HepG2 (cell line): ENCODE measurements around the gene AP3B2. TPM values are rescaled to one million over a fixed set of nuclear protein-coding genes. Genes with fewer than 3 reads are reported as not detected.

ENCODE experiments used
- ARID4A ChIP-seq: sonication (generic); formaldehyde crosslinking; IDR thresholded peaks from 2 replicates; pipeline ENCODE4 v1.5.0; 2020; ENCODE audit warnings: mild to moderate bottlenecking, missing genetic modification reagents, borderline replicate concordance
- EZH2 ChIP-seq: conservative IDR thresholded peaks from 2 replicates; pipeline ENCODE4 v1.6.1; 2012; ENCODE audit warnings: mild to moderate bottlenecking, low read depth, low read length, moderate library complexity
- MAZ ChIP-seq, 2 experiments: sonication (generic) in 1 of 2; formaldehyde crosslinking in 1 of 2; IDR thresholded peaks; 2 replicates each; pipeline versions ENCODE4 v1.5.0 to v1.6.1; 2012 to 2020; ENCODE audit warnings: low read depth in 2 of 2, mild to moderate bottlenecking in 2 of 2, borderline replicate concordance in 1 of 2, improper control_type of control experiment in 1 of 2, low read length in 1 of 2, missing genetic modification reagents in 1 of 2, moderate library complexity in 1 of 2
- PHF20 ChIP-seq: sonication (generic); formaldehyde crosslinking; IDR thresholded peaks from 2 replicates; pipeline ENCODE4 v1.5.0; 2020; ENCODE audit warnings: mild to moderate bottlenecking, missing genetic modification reagents
- PRDM10 ChIP-seq: sonication (generic); formaldehyde crosslinking; IDR thresholded peaks from 2 replicates; pipeline ENCODE4 v1.4.0; 2020; ENCODE audit warnings: low read depth, missing genetic modification reagents
- PTBP1 ChIP-seq: fragments of 200-400 bp; formaldehyde crosslinking; IDR thresholded peaks from 2 replicates; pipeline ENCODE4 v1.6.1; 2018; ENCODE audit warnings: low read length, low read depth; ENCODE audit not compliant: poor library complexity, severe bottlenecking
- SNRNP70 ChIP-seq: fragments of 200-400 bp; formaldehyde crosslinking; IDR thresholded peaks from 2 replicates; pipeline ENCODE4 v1.6.1; 2017; ENCODE audit warnings: mild to moderate bottlenecking, low read depth, low read length, moderate library complexity
- USF2 ChIP-seq, 2 experiments: sonication (generic) in 1 of 2; formaldehyde crosslinking in 1 of 2; IDR thresholded peaks; 2 replicates each; pipeline versions ENCODE4 v1.5.1 to v1.6.1; 2011 to 2020; ENCODE audit warnings: borderline replicate concordance in 1 of 2, low read depth in 1 of 2, low read length in 1 of 2, mild to moderate bottlenecking in 1 of 2, missing genetic modification reagents in 1 of 2, moderate library complexity in 1 of 2
- ZFP36L2 ChIP-seq: sonication (generic); formaldehyde crosslinking; IDR thresholded peaks from 2 replicates; pipeline ENCODE4 v1.4.0; 2020; ENCODE audit warnings: missing genetic modification reagents
- ZNF550 ChIP-seq: sonication (generic); formaldehyde crosslinking; IDR thresholded peaks from 2 replicates; pipeline ENCODE4 v1.4.0; 2020; ENCODE audit warnings: mild to moderate bottlenecking, missing genetic modification reagents, borderline replicate concordance
- ZNF556 ChIP-seq: sonication (generic); formaldehyde crosslinking; IDR thresholded peaks from 2 replicates; pipeline ENCODE4 v1.4.0; 2020; ENCODE audit warnings: mild to moderate bottlenecking, missing genetic modification reagents, borderline replicate concordance
- ZNF790 ChIP-seq: sonication (generic); formaldehyde crosslinking; IDR thresholded peaks from 2 replicates; pipeline ENCODE4 v1.8.0; 2022; ENCODE audit warnings: missing genetic modification reagents, mild to moderate bottlenecking, borderline replicate concordance
- polyA plus RNA-seq, 8 experiments: library from polyadenylated mRNA; depleted of rRNA in 3 of 8; stranded (reverse) in 7 of 8; unstranded in 1 of 8; fragments of >200 nt; fragmentation: Illumina TruSeq in 4 of 8; extraction: Trizol in 4 of 8; gene quantifications; 2 replicates each; pipeline versions ENCODE4 v1.2.1 to v1.2.3, GENCODE V29; 2011 to 2016; ENCODE audit warnings: low read depth in 4 of 8, missing spikeins in 1 of 8, mixed read lengths in 1 of 8; ENCODE audit not compliant: insufficient read depth in 1 of 8
- total RNA-seq, 5 experiments: library from RNA; depleted of rRNA; stranded (reverse); fragments of >200 nt; fragmentation: Illumina TruSeq; extraction: Trizol; gene quantifications; 2 replicates each; pipeline ENCODE4 v1.2.3, GENCODE V29; 2016; ENCODE audit warnings: low read depth in 1 of 5

The AP3B2 gene
- total and polyA plus RNA-seq, 2 of the 13 experiments (the other 11 are each of a cell fraction or from before 2014, with no cell fraction given): not detected

GRCh38 chr15:82749951-82750830 lies 40.5 kb upstream of the AP3B2 start (continued):
- TF ChIP-seq USF2 (IDR thresholded peaks at IDR 0.05; ENCODE audit: low read depth, low read length) (no peak), USF2 (CRISPR knock-in tag; IDR thresholded peaks at IDR 0.05; ENCODE audit: borderline replicate concordance) (peak; percentile 38; the same call in 1 of the 2 replicates), SNRNP70 (no peak), EZH2 (no peak), PRDM10 (CRISPR knock-in tag) (peak; percentile 88; the same call in 1 of the 2 replicates), PHF20 (CRISPR knock-in tag) (peak; percentile 94), ZNF790 (CRISPR knock-in tag) (no peak), PTBP1 (no peak), MAZ (IDR thresholded peaks at IDR 0.05; ENCODE audit: borderline replicate concordance, low read depth, low read length) (no peak), MAZ (CRISPR knock-in tag; IDR thresholded peaks at IDR 0.05; ENCODE audit: low read depth) (peak; percentile 70; the same call in 1 of the 2 replicates), ZNF556 (CRISPR knock-in tag) (peak; percentile 86; the same call in 1 of the 2 replicates), ZNF550 (CRISPR knock-in tag) (no peak), ARID4A (peak; percentile 97), ZFP36L2 (CRISPR knock-in tag) (no peak)
